ENCODE results near the gene ENDOD1.

DNA sequence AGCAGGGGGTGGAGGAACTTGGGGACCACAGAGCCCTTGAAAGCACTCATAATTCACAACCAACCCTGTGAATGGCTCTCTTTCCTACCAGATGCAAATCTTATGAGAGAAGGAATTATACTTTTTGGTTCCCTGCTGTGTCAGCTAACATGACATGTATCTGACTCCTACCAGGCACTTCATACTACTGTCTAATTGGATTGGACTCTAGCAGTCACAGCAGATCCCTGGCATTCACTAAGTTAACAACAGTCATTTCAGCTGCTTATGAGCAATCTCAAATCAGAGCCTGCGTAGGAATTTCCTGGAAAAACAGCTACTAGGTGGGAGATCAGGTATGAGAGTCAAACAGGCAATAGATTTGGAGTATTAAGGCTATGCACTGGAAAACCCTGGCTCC is 11.1 kb upstream of the ENDOD1 start:
- TF ChIP-seq, protein P1, sequence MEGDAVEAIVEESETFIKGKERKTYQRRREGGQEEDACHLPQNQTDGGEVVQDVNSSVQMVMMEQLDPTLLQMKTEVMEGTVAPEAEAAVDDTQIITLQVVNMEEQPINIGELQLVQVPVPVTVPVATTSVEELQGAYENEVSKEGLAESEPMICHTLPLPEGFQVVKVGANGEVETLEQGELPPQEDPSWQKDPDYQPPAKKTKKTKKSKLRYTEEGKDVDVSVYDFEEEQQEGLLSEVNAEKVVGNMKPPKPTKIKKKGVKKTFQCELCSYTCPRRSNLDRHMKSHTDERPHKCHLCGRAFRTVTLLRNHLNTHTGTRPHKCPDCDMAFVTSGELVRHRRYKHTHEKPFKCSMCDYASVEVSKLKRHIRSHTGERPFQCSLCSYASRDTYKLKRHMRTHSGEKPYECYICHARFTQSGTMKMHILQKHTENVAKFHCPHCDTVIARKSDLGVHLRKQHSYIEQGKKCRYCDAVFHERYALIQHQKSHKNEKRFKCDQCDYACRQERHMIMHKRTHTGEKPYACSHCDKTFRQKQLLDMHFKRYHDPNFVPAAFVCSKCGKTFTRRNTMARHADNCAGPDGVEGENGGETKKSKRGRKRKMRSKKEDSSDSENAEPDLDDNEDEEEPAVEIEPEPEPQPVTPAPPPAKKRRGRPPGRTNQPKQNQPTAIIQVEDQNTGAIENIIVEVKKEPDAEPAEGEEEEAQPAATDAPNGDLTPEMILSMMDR (conservative IDR thresholded peaks at IDR 0.05) = no peak
- no peak for TF ChIP-seq EZH2 (IDR thresholded peaks at IDR 0.05; ENCODE audit: low read depth)

All from PC-9 (cell line).